Thoracic aorta (tissue), 2 donors: ENCODE results near the gene NECTIN1. TPM values are rescaled to one million over a fixed set of nuclear protein-coding genes. Genes with fewer than 3 reads are reported as not detected.
"Not testable (repeated sequence)": the region's sequence is repeated elsewhere in the genome, so short reads cannot be mapped to it uniquely, and the experiment has no call there.

Experiments
- ATAC-seq: fragments of 150-250 bp; one replicate; pipeline ENCODE4 v1.8.0; 2017; ENCODE audit warnings: low read depth; ENCODE audit not compliant: insufficient number of reproducible peaks, low FRiP score
- DNase-seq: peaks from one replicate; pipeline ENCODE4 v3.0.0-alpha.2; 2020; ENCODE audit warnings: low spot score
- H3K27ac ChIP-seq, 2 donors: fragments of 200-600 bp; sonication (generic); 1 replicate in 1 of 2; 2 replicates in 1 of 2; pipeline ENCODE4 v1.5.1; 2016; ENCODE audit warnings: mild to moderate bottlenecking in 2 of 2, moderate library complexity in 2 of 2
- H3K27me3 ChIP-seq: fragments of 200-600 bp; sonication (generic); replicated peaks from 2 replicates; pipeline ENCODE4 v1.6.0; 2016; ENCODE audit warnings: mild to moderate bottlenecking; ENCODE audit not compliant: insufficient read depth
- H3K36me3 ChIP-seq: fragments of 200-600 bp; sonication (generic); one replicate; pipeline ENCODE4 v1.5.1; 2016
- H3K4me1 ChIP-seq, 2 donors: fragments of 200-600 bp; sonication (generic); 1 replicate in 1 of 2; 2 replicates in 1 of 2; pipeline versions ENCODE4 v1.5.1 to v1.6.0; 2016; ENCODE audit warnings: low read depth in 2 of 2, mild to moderate bottlenecking in 1 of 2; ENCODE audit not compliant: control insufficient read depth in 1 of 2
- H3K4me3 ChIP-seq: fragments of 200-600 bp; sonication (generic); 2 replicates; pipeline ENCODE4 v1.5.1; 2016; ENCODE audit warnings: mild to moderate bottlenecking
- H3K9me3 ChIP-seq: fragments of 200-600 bp; sonication (generic); 2 replicates; pipeline ENCODE4 v1.5.1; 2016
- total RNA-seq, 2 donors: library from RNA; depleted of rRNA; stranded (reverse); fragments of >200 nt; gene quantifications; one replicate each; pipeline versions ENCODE4 v1.1.0 to v1.2.3, GENCODE V29; 2016
- TF ChIP-seq, protein P1 (sequence below): fragments of 200-600 bp; sonication (generic); IDR thresholded peaks from one replicate; pipeline ENCODE4 v1.5.1; 2019; ENCODE audit warnings: antibody characterized with exemption

Gene NECTIN1
- total RNA-seq, 2 donors from 2014 or later = 4.2 to 4.4 TPM

DNA sequence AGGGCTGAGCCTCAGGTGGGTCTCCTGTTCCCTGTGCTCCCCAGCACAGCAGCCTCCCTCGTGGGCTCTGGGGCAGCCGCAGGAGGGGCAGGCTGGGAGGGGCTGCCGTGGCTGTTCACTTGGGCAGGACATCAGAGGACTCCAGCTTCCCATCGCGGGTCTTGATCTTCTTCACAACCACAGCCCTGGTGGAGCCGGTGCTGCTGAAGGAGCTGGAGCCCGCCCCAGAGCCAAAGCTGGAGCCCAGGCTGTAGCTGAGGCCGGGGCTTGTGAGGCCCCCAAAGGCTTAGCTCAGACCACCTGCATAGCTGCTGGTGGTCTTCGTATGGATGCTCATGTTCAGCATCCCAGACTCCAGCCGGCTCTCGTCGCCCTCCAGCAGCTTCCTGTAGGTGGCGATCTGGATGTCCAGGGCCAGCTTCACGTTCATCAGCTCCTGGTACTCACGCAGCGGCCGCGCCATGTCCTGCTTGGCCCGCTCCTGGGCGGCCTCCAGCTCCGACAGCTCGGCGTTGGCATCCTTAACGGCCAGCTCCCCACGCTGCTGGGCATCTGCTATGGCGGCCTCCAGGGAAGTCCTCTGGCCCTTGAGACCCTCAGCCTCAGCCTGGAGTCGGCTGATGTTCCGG lies 126.1 kb downstream of the NECTIN1 start:
- ATAC-seq (no peak), DNase-seq (no peak)
- no peaks in the 10 kb centered on the region for H3K9me3 ChIP-seq
- H3K27ac ChIP-seq = no peak overlapping the region
- no peak overlapping the region for H3K4me3 ChIP-seq
- TF ChIP-seq, protein P1, sequence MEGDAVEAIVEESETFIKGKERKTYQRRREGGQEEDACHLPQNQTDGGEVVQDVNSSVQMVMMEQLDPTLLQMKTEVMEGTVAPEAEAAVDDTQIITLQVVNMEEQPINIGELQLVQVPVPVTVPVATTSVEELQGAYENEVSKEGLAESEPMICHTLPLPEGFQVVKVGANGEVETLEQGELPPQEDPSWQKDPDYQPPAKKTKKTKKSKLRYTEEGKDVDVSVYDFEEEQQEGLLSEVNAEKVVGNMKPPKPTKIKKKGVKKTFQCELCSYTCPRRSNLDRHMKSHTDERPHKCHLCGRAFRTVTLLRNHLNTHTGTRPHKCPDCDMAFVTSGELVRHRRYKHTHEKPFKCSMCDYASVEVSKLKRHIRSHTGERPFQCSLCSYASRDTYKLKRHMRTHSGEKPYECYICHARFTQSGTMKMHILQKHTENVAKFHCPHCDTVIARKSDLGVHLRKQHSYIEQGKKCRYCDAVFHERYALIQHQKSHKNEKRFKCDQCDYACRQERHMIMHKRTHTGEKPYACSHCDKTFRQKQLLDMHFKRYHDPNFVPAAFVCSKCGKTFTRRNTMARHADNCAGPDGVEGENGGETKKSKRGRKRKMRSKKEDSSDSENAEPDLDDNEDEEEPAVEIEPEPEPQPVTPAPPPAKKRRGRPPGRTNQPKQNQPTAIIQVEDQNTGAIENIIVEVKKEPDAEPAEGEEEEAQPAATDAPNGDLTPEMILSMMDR = no peak
- H3K4me1 ChIP-seq = no peaks in the 10 kb centered on the region
- H3K27me3 ChIP-seq = no peaks in the 10 kb centered on the region
- no peaks in the 10 kb centered on the region for H3K36me3 ChIP-seq

DNA sequence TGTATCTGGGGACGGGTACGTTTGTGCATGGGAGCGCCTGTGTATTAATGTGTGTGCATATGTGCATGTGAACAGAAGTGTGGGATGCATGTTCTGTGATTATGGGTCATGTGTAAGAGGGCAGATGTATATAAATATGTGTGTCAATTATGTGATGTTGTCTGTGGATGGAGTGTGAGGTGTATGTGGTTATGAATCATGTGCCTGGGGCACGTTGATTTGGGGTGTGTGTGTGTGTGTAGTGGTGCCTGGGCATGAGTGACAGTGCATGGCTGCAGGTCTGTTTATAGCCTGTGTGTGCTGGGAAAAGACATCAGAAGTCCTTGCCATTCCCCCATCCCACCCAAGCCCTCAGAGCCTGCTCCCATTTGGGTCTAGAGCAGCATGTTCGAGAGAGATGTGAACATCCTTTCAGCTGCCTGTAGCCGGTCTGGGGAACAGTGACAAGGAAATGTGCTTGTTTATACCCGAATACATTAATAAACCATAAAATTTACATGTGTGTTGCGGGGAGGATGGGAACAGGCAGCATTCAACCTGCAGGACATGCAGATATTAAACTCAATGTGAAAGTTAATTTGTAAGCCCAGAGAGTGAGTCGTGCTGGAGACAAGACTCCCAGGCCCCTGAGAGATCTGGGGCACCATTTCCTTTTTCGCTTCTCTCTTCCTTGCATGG lies 129.0 kb downstream of the NECTIN1 start:
- no peaks in the 10 kb centered on the region for H3K4me1 ChIP-seq
- H3K36me3 ChIP-seq = no peaks in the 10 kb centered on the region
- no peaks in the 10 kb centered on the region for H3K27me3 ChIP-seq
- DNase-seq (no peak), ATAC-seq (no peak)
- no peak overlapping the region for H3K4me3 ChIP-seq
- TF ChIP-seq, protein P1 = no peak
- no peak overlapping the region for H3K27ac ChIP-seq
- H3K9me3 ChIP-seq = no peaks in the 10 kb centered on the region

DNA sequence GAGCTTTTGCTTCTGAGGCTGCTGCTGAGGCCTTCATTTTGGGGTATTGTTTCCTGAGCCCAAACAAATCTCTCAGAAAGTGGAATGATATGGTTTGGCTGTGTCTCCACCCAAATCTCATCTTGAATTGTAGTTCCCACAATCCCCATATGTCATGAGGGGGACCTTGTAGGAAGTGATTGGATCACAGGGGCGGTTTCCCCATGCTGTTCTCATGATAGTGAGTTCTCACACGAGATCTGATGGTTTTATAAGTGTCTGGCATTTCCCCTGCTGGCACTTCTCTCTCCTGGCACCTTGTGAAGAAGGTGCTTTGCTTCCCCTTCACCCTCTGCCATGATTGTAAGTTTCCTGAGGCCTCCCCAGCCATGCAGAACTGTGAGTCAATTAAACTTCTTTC lies 133.1 kb downstream of the NECTIN1 start:
- not testable (repeated sequence) for H3K9me3 ChIP-seq, H3K27ac ChIP-seq, ATAC-seq, H3K27me3 ChIP-seq, H3K4me3 ChIP-seq, H3K4me1 ChIP-seq, H3K36me3 ChIP-seq, DNase-seq

DNA sequence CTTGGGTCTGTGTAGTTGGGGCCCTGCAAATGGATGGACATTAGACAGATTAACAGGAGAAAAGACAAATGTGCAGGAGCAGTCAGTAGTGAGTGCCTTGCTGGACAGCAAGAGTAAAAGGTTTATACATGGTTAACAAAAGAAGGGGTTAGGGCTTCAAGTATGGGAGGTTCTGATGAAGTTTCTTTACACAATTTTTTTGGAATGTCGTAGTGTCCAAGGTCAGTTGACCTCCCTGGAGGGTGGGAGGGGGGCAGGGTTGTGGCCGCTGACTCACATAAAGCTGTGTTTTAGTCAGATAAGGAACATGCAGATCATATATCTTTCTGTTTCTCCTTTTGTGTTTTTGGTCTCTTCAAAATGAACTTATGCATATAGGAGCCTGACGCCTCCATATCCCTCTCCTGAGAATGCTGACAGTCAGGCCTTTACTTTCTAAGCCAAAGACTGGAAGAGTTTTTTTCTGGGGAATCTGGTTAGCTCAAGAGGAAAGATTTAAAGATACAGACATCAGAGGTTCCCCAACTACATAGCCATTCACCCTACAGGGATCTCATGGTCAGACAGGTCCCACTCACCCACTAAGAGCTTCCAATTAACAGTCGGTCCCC lies 134.3 kb downstream of the NECTIN1 start:
- no peaks in the 10 kb centered on the region for H3K36me3 ChIP-seq
- ATAC-seq = no peak
- TF ChIP-seq, protein P1 = no peak
- DNase-seq = no peak
- peaks cover 4 to 5% of the 10 kb centered on the region in 2 donors for H3K4me1 ChIP-seq
- no peaks in the 10 kb centered on the region for H3K9me3 ChIP-seq
- no peaks in the 10 kb centered on the region for H3K27me3 ChIP-seq
- no peak overlapping the region for H3K27ac ChIP-seq
- H3K4me3 ChIP-seq = no peak overlapping the region

DNA sequence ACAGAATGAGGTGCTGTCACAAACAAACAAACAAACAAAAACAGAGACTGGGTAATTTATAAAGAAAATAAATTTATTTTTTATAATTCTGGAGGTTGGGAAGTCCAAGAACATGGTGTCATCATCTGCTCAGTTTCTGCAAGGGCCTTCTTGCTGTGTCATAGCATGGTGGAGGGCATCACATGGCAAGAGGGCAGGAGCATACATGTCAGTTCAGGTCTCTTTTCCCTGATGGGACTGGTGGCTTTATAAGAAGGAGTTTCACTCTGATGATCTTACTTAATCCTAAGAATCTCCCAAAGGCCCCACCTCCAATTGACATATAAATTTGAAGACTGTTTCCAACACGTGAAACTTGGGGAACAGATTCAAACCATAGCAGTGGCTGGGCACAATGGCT lies 135.7 kb downstream of the NECTIN1 start:
- no peak for ATAC-seq
- no peaks in the 10 kb centered on the region for H3K27me3 ChIP-seq
- DNase-seq = no peak

More for the DNA sequence above, 135.7 kb downstream of the NECTIN1 start:
- no peak overlapping the region for H3K27ac ChIP-seq
- no peaks in the 10 kb centered on the region for H3K36me3 ChIP-seq
- no peaks in the 10 kb centered on the region for H3K9me3 ChIP-seq
- H3K4me3 ChIP-seq = no peak overlapping the region
- TF ChIP-seq, protein P1 = no peak
- H3K4me1 ChIP-seq = peaks cover 4 to 5% of the 10 kb centered on the region in 2 donors
